Pulmonary artery endothelial cell (primary cell): ENCODE measurements around the gene PHLDA3. TPM values are rescaled to one million over a fixed set of nuclear protein-coding genes. Genes with fewer than 3 reads are reported as not detected.

Experiments
- DNase-seq: peaks from one replicate; pipeline ENCODE4 v3.0.0-alpha.2; 2011; ENCODE audit warnings: low read depth, low spot score
- total RNA-seq: library from RNA; depleted of rRNA; stranded (reverse); fragments of >200 nt; gene quantifications from 2 replicates; pipeline ENCODE4 v1.2.3, GENCODE V29; 2014

The PHLDA3 gene
- total RNA-seq, 1 donor from 2014 or later: 55.1 TPM

GRCh38 chr1:201430776-201431175, 38.2 kb downstream of the PHLDA3 start:
- no peak for DNase-seq

- DNase-seq: no peak
Observed at GRCh38 chr1:201429736-201430501, 39.1 kb downstream of the PHLDA3 start.

- DNase-seq: no peak
Observed at GRCh38 chr1:201427963-201428362, 41.0 kb downstream of the PHLDA3 start.

GRCh38 chr1:201426479-201427310, 42.3 kb downstream of the PHLDA3 start:
- no peak for DNase-seq

- no peak for DNase-seq
Observed at GRCh38 chr1:201424146-201424545, 44.8 kb downstream of the PHLDA3 start.

- DNase-seq: no peak
Observed at GRCh38 chr1:201423655-201424054, 45.3 kb downstream of the PHLDA3 start.

GRCh38 chr1:201422436-201423030, 46.5 kb downstream of the PHLDA3 start:
- no peak for DNase-seq

- DNase-seq: no peak
Observed at GRCh38 chr1:201422026-201422425, 47.0 kb downstream of the PHLDA3 start.

GRCh38 chr1:201421041-201421440, 47.9 kb downstream of the PHLDA3 start:
- DNase-seq: no peak

- no peak for DNase-seq
Observed at GRCh38 chr1:201420608-201421002, 48.4 kb downstream of the PHLDA3 start.

GRCh38 chr1:201419746-201420607, 49.0 kb downstream of the PHLDA3 start:
- DNase-seq: no peak

- no peak for DNase-seq
Observed at GRCh38 chr1:201419256-201419655, 49.7 kb downstream of the PHLDA3 start.

- DNase-seq: no peak
Observed at GRCh38 chr1:201418461-201418860, 50.5 kb downstream of the PHLDA3 start.

Other genes with a start within 250 kb of the PHLDA3 start
- under 0.01 and 0.04 TPM in 2 replicates for gene PKP1, start 185.7 kb downstream of the PHLDA3 start, total RNA-seq
- gene TNNT2, start 91.5 kb downstream of the PHLDA3 start, total RNA-seq: not detected in 2 replicates
- not detected in 2 replicates for gene LAD1, start 69.9 kb downstream of the PHLDA3 start, total RNA-seq
- not detected in 2 replicates for gene TNNI1, start 47.5 kb downstream of the PHLDA3 start, total RNA-seq
- 461 and 549 TPM in 2 replicates for gene CSRP1, start 37.9 kb upstream of the PHLDA3 start, total RNA-seq
- gene NAV1, start 69.9 kb upstream of the PHLDA3 start, total RNA-seq: 29.7 and 32.5 TPM in 2 replicates